ENCODE results near the gene ZDHHC1.

ZDHHC1 gene

DNA sequence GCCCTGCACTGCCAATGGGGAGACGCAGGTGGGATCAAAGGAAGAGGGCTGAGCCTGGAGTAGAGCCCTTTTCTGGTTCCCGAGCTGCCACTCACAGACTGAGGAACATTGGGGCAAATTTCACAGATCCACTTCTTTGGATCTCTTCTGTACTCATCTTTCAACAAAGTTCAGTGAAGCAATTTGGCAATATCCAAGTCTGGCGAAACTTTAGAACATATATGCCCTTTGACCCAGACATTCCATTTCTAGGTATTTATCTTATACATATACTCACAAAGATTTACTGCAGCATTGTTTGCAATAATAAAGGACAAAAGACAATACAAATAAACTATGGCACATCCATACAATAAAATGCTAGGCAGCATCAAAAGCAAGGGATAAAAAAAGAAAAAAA lies 4.9 kb downstream of the ZDHHC1 start:
- Mint-ChIP-seq H3K9me3 (no peaks in the 10 kb centered on the region), H3K27ac (no peak overlapping the region), H3K36me3 (ENCODE audit: low read depth) (peaks cover 3% of the 10 kb centered on the region), H3K4me1 (peaks cover 43% of the 10 kb centered on the region), H3K4me3 (peak overlapping the region in 2 of 3 experiments; percentile 16 to 23), H3K27me3 (ENCODE audit: low read depth) (no peaks in the 10 kb centered on the region)
- TF ChIP-seq, protein P1, sequence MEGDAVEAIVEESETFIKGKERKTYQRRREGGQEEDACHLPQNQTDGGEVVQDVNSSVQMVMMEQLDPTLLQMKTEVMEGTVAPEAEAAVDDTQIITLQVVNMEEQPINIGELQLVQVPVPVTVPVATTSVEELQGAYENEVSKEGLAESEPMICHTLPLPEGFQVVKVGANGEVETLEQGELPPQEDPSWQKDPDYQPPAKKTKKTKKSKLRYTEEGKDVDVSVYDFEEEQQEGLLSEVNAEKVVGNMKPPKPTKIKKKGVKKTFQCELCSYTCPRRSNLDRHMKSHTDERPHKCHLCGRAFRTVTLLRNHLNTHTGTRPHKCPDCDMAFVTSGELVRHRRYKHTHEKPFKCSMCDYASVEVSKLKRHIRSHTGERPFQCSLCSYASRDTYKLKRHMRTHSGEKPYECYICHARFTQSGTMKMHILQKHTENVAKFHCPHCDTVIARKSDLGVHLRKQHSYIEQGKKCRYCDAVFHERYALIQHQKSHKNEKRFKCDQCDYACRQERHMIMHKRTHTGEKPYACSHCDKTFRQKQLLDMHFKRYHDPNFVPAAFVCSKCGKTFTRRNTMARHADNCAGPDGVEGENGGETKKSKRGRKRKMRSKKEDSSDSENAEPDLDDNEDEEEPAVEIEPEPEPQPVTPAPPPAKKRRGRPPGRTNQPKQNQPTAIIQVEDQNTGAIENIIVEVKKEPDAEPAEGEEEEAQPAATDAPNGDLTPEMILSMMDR (IDR thresholded peaks at IDR 0.05; ENCODE audit: unreplicated experiment in 3 of 3): no peak

- Mint-ChIP-seq H3K27ac (no peak overlapping the region), H3K4me1 (peaks cover 41% of the 10 kb centered on the region)
- TF ChIP-seq, protein P1 (IDR thresholded peaks at IDR 0.05; ENCODE audit: unreplicated experiment in 3 of 3): no peak
Observed at GRCh38 chr16:67409631-67410030, 6.6 kb downstream of the ZDHHC1 start.

GRCh38 chr16:67407788-67408452 lies 8.4 kb downstream of the ZDHHC1 start:
- TF ChIP-seq, protein P1 (IDR thresholded peaks at IDR 0.05; ENCODE audit: unreplicated experiment in 3 of 3): no peak
- Mint-ChIP-seq H3K9me3 (no peaks in the 10 kb centered on the region), H3K27ac (peak overlapping the region in 1 of 3 experiments; percentile 92), H3K36me3 (ENCODE audit: low read depth) (peaks cover 6% of the 10 kb centered on the region), H3K4me3 (no peak overlapping the region), H3K4me1 (peaks cover 31% of the 10 kb centered on the region), H3K27me3 (ENCODE audit: low read depth) (peaks cover 4% of the 10 kb centered on the region)

More at GRCh38 chr16:67409631-67410030, 6.6 kb downstream of the ZDHHC1 start:
- no peak overlapping the region for H3K4me3 Mint-ChIP-seq
- no peaks in the 10 kb centered on the region for H3K27me3 Mint-ChIP-seq (ENCODE audit: low read depth)
- peaks cover 3% of the 10 kb centered on the region for H3K36me3 Mint-ChIP-seq (ENCODE audit: low read depth)
- H3K9me3 Mint-ChIP-seq: no peaks in the 10 kb centered on the region

GRCh38 chr16:67407176-67407787 lies 9.0 kb downstream of the ZDHHC1 start:
- Mint-ChIP-seq H3K36me3 (ENCODE audit: low read depth) (peaks cover 6% of the 10 kb centered on the region), H3K27ac (peak overlapping the region in 2 of 3 experiments; percentile 87 to 92), H3K4me1 (peaks cover 29% of the 10 kb centered on the region), H3K9me3 (no peaks in the 10 kb centered on the region), H3K27me3 (ENCODE audit: low read depth) (peaks cover 4% of the 10 kb centered on the region), H3K4me3 (no peak overlapping the region)
- TF ChIP-seq, protein P1 (IDR thresholded peaks at IDR 0.05; ENCODE audit: unreplicated experiment in 3 of 3): no peak

GRCh38 chr16:67406111-67406971 lies 9.9 kb downstream of the ZDHHC1 start:
- TF ChIP-seq, protein P1 (IDR thresholded peaks at IDR 0.05; ENCODE audit: unreplicated experiment in 3 of 3): no peak
- peak overlapping the region; percentile 58 to 92 (median 87) for H3K27ac Mint-ChIP-seq
- H3K4me3 Mint-ChIP-seq: no peak overlapping the region
- peaks cover 6% of the 10 kb centered on the region for H3K36me3 Mint-ChIP-seq (ENCODE audit: low read depth)
- peaks cover 34% of the 10 kb centered on the region for H3K4me1 Mint-ChIP-seq
- H3K27me3 Mint-ChIP-seq (ENCODE audit: low read depth): peaks cover 9% of the 10 kb centered on the region
- H3K9me3 Mint-ChIP-seq: no peaks in the 10 kb centered on the region
